Spleen (tissue), 11 donors: ENCODE data around the gene RTBDN. TPM values are rescaled to one million over a fixed set of nuclear protein-coding genes. Genes with fewer than 3 reads are reported as not detected.

Source experiments
- DNase-seq: peaks from one replicate; pipeline ENCODE4 v3.0.0-alpha.2; 2020
- H3K27ac ChIP-seq, 8 donors: fragments of 200-600 bp; sonication (generic) in 7 of 8; 1 replicate in 4 of 8; 2 replicates in 4 of 8; pipeline versions ENCODE4 v1.5.0 to v1.8.0; 2016 to 2021; ENCODE audit warnings: inconsistent platforms in 4 of 8, mild to moderate bottlenecking in 4 of 8, moderate library complexity in 1 of 8
- H3K27me3 ChIP-seq, 7 donors: fragments of 200-600 bp; sonication (generic) in 6 of 7; replicated peaks in 1 of 7; 1 replicate in 4 of 7; 2 replicates in 3 of 7; pipeline versions ENCODE4 v1.5.0 to v1.8.0; 2016 to 2021; ENCODE audit warnings: inconsistent platforms in 3 of 7, mild to moderate bottlenecking in 1 of 7
- H3K36me3 ChIP-seq, 6 donors: fragments of 200-600 bp; sonication (generic) in 5 of 6; 1 replicate in 4 of 6; 2 replicates in 2 of 6; pipeline versions ENCODE4 v1.5.0 to v1.8.0; 2016 to 2021; ENCODE audit warnings: inconsistent platforms in 2 of 6
- H3K4me1 ChIP-seq, 6 donors: fragments of 200-600 bp; sonication (generic) in 5 of 6; 1 replicate in 3 of 6; 2 replicates in 3 of 6; pipeline versions ENCODE4 v1.5.0 to v1.8.0; 2016 to 2021; ENCODE audit warnings: inconsistent platforms in 3 of 6
- H3K4me3 ChIP-seq, 8 donors: fragments of 200-600 bp; sonication (generic) in 7 of 8; 1 replicate in 4 of 8; 2 replicates in 4 of 8; pipeline versions ENCODE4 v1.5.0 to v1.8.0; 2016 to 2021; ENCODE audit warnings: inconsistent platforms in 4 of 8, mild to moderate bottlenecking in 4 of 8, moderate library complexity in 2 of 8
- H3K9me3 ChIP-seq, 8 donors: fragments of 200-600 bp; sonication (generic) in 7 of 8; 1 replicate in 4 of 8; 2 replicates in 4 of 8; pipeline versions ENCODE4 v1.5.0 to v1.8.0; 2016 to 2021; ENCODE audit warnings: inconsistent platforms in 4 of 8
- CTCF ChIP-seq, 11 experiments: fragments of 200-600 bp in 7 of 11; fragments of 450-650 bp in 4 of 11; sonication (generic) in 4 of 11; IDR thresholded peaks in 8 of 11; conservative IDR thresholded peaks in 3 of 11; 1 replicate in 7 of 11; 2 replicates in 4 of 11; pipeline versions ENCODE4 v1.4.0 to v1.8.0; 2016 to 2021; ENCODE audit warnings: antibody characterized with exemption in 11 of 11, inconsistent platforms in 4 of 11, mild to moderate bottlenecking in 1 of 11
- POLR2A ChIP-seq, 3 donors: fragments of 450-650 bp; IDR thresholded peaks; one replicate each; pipeline ENCODE4 v1.5.1; 2017; ENCODE audit warnings: antibody characterized with exemption in 3 of 3, mild to moderate bottlenecking in 1 of 3
- POLR2AphosphoS5 ChIP-seq, 3 donors: sonication (generic); formaldehyde crosslinking; IDR thresholded peaks; one replicate each; pipeline ENCODE4 v1.5.1; 2017; ENCODE audit warnings: antibody characterized with exemption in 3 of 3
- WGBS, 5 donors: extraction: QIAGEN DNeasy Blood & Tissue Kit in 3 of 5; methylation state at CpG; one replicate each; pipeline versions ENCODE4 v1.1.5 to v1.1.7; 2013 to 2018; 5-methylcytosine and 5-hydroxymethylcytosine counted together
- intact Hi-C: fragments of 100-400 bp; cut with DNase I; formaldehyde crosslinking; loops from one replicate; pipeline ENCODE4 v1.15.0; 2023; ENCODE audit warnings: low total_unique reads
- polyA plus RNA-seq, 3 donors: library from polyadenylated mRNA; stranded (reverse); fragments of 200-250 nt; gene quantifications; one replicate each; pipeline ENCODE4 v1.2.1, GENCODE V29; 2013
- total RNA-seq, 7 donors: library from RNA; depleted of rRNA in 3 of 7; stranded (reverse); fragments of >200 nt in 3 of 7; fragmentation: NEBNext Ultra II Directional in 4 of 7; extraction: Animal tissue kit (Norgen Biotek cat#: 25700) in 4 of 7; gene quantifications; one replicate each; pipeline versions ENCODE4 v1.1.0 to v1.2.1, GENCODE V29; 2016 to 2021
- donor health status: healthy with polysubstance abuse.
- donor health status: DM: no; HTN: no; CAD: no; lungs with moderate emphysema.
- donor health status: DM: no; HTN: no; CAD: no.
- donor health status: Bipolar disorder and iron deficiency.
- donor health status: healthy.
- donor health status: DM: no; HTN: no; CAD: no.
- donor health status: DM: yes; HTN: yes; CAD: no.

The RTBDN gene
- total and polyA plus RNA-seq, 10 donors: not detected

GRCh38 chr19:12789098-12789903 lies 45.1 kb downstream of the RTBDN start:
- TF ChIP-seq POLR2A (IDR thresholded peaks at IDR 0.05): no peak
- H3K27ac ChIP-seq: peak overlapping the region; percentile 97 to 100 (median 100)
- H3K9me3 ChIP-seq: no peaks in the 10 kb centered on the region
- peaks cover 41 to 77% (median 67%) of the 10 kb centered on the region in 6 donors for H3K4me1 ChIP-seq
- peak overlapping the region; percentile 72 to 96 (median 88) for H3K4me3 ChIP-seq
- 1 to 5% (median 1%) methylated on average over 24 to 46 of the region's 46 CpGs for WGBS, 5 donors
- DNase-seq: no peak
- peaks cover 0 to 5% (median 0%) of the 10 kb centered on the region in 7 donors for H3K27me3 ChIP-seq
- intact Hi-C loops: no loop called here
- H3K36me3 ChIP-seq: no peaks in the 10 kb centered on the region

GRCh38 chr19:12788682-12789097 lies 45.7 kb downstream of the RTBDN start:
- peak overlapping the region; percentile 97 to 100 (median 100) for H3K27ac ChIP-seq
- H3K27me3 ChIP-seq: peaks cover 0 to 5% (median 0%) of the 10 kb centered on the region in 7 donors
- intact Hi-C loops: no loop called here
- 0 to 5% (median 2%) methylated on average over 8 to 12 of the region's 12 CpGs for WGBS, 5 donors
- H3K36me3 ChIP-seq: no peaks in the 10 kb centered on the region
- peak; percentile 59 to 80 (median 73) for TF ChIP-seq POLR2AphosphoS5 (IDR thresholded peaks at IDR 0.05)
- TF ChIP-seq CTCF (IDR thresholded peaks at IDR 0.05 in 8 of 11, conservative IDR thresholded peaks at IDR 0.05 in 3 of 11): no peak
- DNase-seq: peak; percentile 92
- no peaks in the 10 kb centered on the region for H3K9me3 ChIP-seq
- H3K4me1 ChIP-seq: peaks cover 47 to 77% (median 67%) of the 10 kb centered on the region in 6 donors
- H3K4me3 ChIP-seq: peak overlapping the region; percentile 72 to 96 (median 88)

GRCh38 chr19:12788042-12788681 lies 46.2 kb downstream of the RTBDN start:
- TF ChIP-seq CTCF (IDR thresholded peaks at IDR 0.05 in 8 of 11, conservative IDR thresholded peaks at IDR 0.05 in 3 of 11) (no peak), POLR2A (IDR thresholded peaks at IDR 0.05) (no peak), POLR2AphosphoS5 (IDR thresholded peaks at IDR 0.05) (no peak)
- Histone ChIP-seq H3K9me3 (no peaks in the 10 kb centered on the region), H3K36me3 (no peaks in the 10 kb centered on the region), H3K4me3 (peak overlapping the region; percentile 72 to 96 (median 88)), H3K27me3 (peaks cover 0 to 5% (median 0%) of the 10 kb centered on the region in 7 donors), H3K4me1 (peaks cover 52 to 81% (median 72%) of the 10 kb centered on the region in 6 donors), H3K27ac (peak overlapping the region; percentile 97 to 100 (median 100))
- no peak for DNase-seq
- intact Hi-C loops: no loop called here
- WGBS, 5 donors: 40 to 65% (median 60%) methylated on average over 4 of the region's 4 CpGs

GRCh38 chr19:12787458-12787857 lies 46.9 kb downstream of the RTBDN start:
- peak overlapping the region in 1 of 8 donors; percentile 53 for H3K4me3 ChIP-seq
- H3K27ac ChIP-seq: peak overlapping the region; percentile 97 to 100 (median 100)
- H3K4me1 ChIP-seq: peaks cover 55 to 88% (median 79%) of the 10 kb centered on the region in 6 donors
- no peaks in the 10 kb centered on the region for H3K36me3 ChIP-seq
- TF ChIP-seq POLR2AphosphoS5 (IDR thresholded peaks at IDR 0.05) (no peak), CTCF (IDR thresholded peaks at IDR 0.05 in 8 of 11, conservative IDR thresholded peaks at IDR 0.05 in 3 of 11) (no peak), POLR2A (IDR thresholded peaks at IDR 0.05) (no peak)
- intact Hi-C loops: no loop called here
- no peaks in the 10 kb centered on the region for H3K9me3 ChIP-seq
- 76 to 83% (median 80%) methylated on average over 10 of the region's 10 CpGs for WGBS, 5 donors
- H3K27me3 ChIP-seq: peaks cover 0 to 5% (median 0%) of the 10 kb centered on the region in 7 donors
- no peak for DNase-seq
